Upper lobe of left lung (tissue), 4 donors: ENCODE results near the gene SEZ6L.

Experiments used
- EP300 ChIP-seq, 4 donors: sonication (generic); formaldehyde crosslinking; IDR thresholded peaks; one replicate each; pipeline ENCODE4 v1.5.1; 2017; ENCODE audit warnings: antibody characterized with exemption in 4 of 4, control low read depth in 2 of 4
- POLR2A ChIP-seq, 4 donors: fragments of 450-650 bp; IDR thresholded peaks; one replicate each; pipeline ENCODE4 v1.5.1; 2016 to 2017; ENCODE audit warnings: antibody characterized with exemption in 4 of 4, mild to moderate bottlenecking in 2 of 4
- POLR2AphosphoS5 ChIP-seq, 2 donors: sonication (generic); formaldehyde crosslinking; IDR thresholded peaks; one replicate each; pipeline ENCODE4 v1.5.1; 2017; ENCODE audit warnings: antibody characterized with exemption in 2 of 2
- TF ChIP-seq, protein P1 (sequence below), 6 experiments: fragments of 450-650 bp in 4 of 6; fragments of 200-600 bp in 2 of 6; sonication (generic) in 2 of 6; IDR thresholded peaks; one replicate each; pipeline ENCODE4 v1.5.1; 2016 to 2019; ENCODE audit warnings: antibody characterized with exemption in 6 of 6

GRCh38 chr22:26289611-26290101, 120.4 kb downstream of the SEZ6L start:
- TF ChIP-seq POLR2A (IDR thresholded peaks at IDR 0.05) (no peak), EP300 (IDR thresholded peaks at IDR 0.05) (no peak), POLR2AphosphoS5 (IDR thresholded peaks at IDR 0.05) (no peak)
- TF ChIP-seq, protein P1, sequence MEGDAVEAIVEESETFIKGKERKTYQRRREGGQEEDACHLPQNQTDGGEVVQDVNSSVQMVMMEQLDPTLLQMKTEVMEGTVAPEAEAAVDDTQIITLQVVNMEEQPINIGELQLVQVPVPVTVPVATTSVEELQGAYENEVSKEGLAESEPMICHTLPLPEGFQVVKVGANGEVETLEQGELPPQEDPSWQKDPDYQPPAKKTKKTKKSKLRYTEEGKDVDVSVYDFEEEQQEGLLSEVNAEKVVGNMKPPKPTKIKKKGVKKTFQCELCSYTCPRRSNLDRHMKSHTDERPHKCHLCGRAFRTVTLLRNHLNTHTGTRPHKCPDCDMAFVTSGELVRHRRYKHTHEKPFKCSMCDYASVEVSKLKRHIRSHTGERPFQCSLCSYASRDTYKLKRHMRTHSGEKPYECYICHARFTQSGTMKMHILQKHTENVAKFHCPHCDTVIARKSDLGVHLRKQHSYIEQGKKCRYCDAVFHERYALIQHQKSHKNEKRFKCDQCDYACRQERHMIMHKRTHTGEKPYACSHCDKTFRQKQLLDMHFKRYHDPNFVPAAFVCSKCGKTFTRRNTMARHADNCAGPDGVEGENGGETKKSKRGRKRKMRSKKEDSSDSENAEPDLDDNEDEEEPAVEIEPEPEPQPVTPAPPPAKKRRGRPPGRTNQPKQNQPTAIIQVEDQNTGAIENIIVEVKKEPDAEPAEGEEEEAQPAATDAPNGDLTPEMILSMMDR (IDR thresholded peaks at IDR 0.05) = no peak
